ENCODE data around the gene RBM4. TPM values are rescaled to one million over a fixed set of nuclear protein-coding genes. Genes with fewer than 3 reads are reported as not detected.

Gene RBM4
- total RNA-seq, 1 donor from 2014 or later, result 206 TPM

DNA sequence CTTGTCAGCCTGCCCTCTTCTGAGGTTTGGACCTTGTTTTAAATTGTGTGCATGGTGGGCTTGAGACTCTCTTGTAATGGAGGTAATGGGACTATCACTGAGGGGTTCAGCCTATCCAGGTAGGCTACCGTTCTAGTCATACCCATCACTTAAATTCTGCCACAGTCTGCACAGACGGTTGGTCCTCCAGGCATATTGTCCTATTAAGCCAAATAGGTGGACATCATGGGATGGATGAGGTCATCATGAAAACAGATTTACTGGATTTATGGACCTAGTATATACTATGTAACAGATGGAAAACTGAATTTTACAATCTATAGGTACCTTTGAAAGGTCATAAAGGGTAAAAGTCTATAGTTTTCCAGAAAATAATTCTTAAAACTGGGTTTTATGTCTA is 9.1 kb upstream of the RBM4 start:
- no peak for DNase-seq (ENCODE audit: low spot score)
- Mint-ChIP-seq H3K4me3 (no peak overlapping the region), H3K36me3 (peaks cover 41% of the 10 kb centered on the region), H3K27me3 (ENCODE audit: insufficient read depth, low read depth) (peaks cover 4% of the 10 kb centered on the region), H3K27ac (no peak overlapping the region), H3K4me1 (no peaks in the 10 kb centered on the region), H3K9me3 (no peaks in the 10 kb centered on the region)
- no peaks in the 10 kb centered on the region for H3K4me1 ChIP-seq
- peaks cover 100% of the 10 kb centered on the region for H3K79me2 ChIP-seq (ENCODE audit: low read depth)
- no peaks in the 10 kb centered on the region for H3K27me3 ChIP-seq
- peaks cover 62% of the 10 kb centered on the region for H4K20me1 ChIP-seq (ENCODE audit: low read depth)
- H3K27ac ChIP-seq, result no peak overlapping the region
- no peaks in the 10 kb centered on the region for H3K9me3 ChIP-seq (ENCODE audit: low read depth)
- H3K4me2 ChIP-seq, result no peak overlapping the region
- TF ChIP-seq EZH2 (IDR thresholded peaks at IDR 0.05), result no peak
- TF ChIP-seq CTCF (IDR thresholded peaks at IDR 0.05), result no peak
- no peak for TF ChIP-seq EZH2phosphoT487 (IDR thresholded peaks at IDR 0.05)
- peaks cover 24% of the 10 kb centered on the region for H3K36me3 ChIP-seq
- H3F3A ChIP-seq (ENCODE audit: low read depth), result peaks cover 44% of the 10 kb centered on the region
- no peak overlapping the region for H3K9ac ChIP-seq
- no peak overlapping the region for H2AFZ ChIP-seq (replicated peaks)
- H3K4me3 ChIP-seq, result no peak overlapping the region

GRCh38 chr11:66631883-66632282 is 6.6 kb upstream of the RBM4 start:
- Histone ChIP-seq H3K79me2 (ENCODE audit: low read depth) (peaks cover 100% of the 10 kb centered on the region), H3K27ac (no peak overlapping the region), H3F3A (ENCODE audit: low read depth) (peaks cover 65% of the 10 kb centered on the region), H4K20me1 (ENCODE audit: low read depth) (peaks cover 36% of the 10 kb centered on the region), H3K27me3 (no peaks in the 10 kb centered on the region), H3K4me2 (no peak overlapping the region), H3K9me3 (ENCODE audit: low read depth) (no peaks in the 10 kb centered on the region), H3K9ac (no peak overlapping the region), H3K4me1 (no peaks in the 10 kb centered on the region), H3K4me3 (no peak overlapping the region), H2AFZ (replicated peaks) (no peak overlapping the region), H3K36me3 (peaks cover 19% of the 10 kb centered on the region)
- no peaks in the 10 kb centered on the region for H3K9me3 Mint-ChIP-seq
- H3K27ac Mint-ChIP-seq, result no peak overlapping the region
- H3K4me3 Mint-ChIP-seq, result no peak overlapping the region
- peaks cover 8% of the 10 kb centered on the region for H3K4me1 Mint-ChIP-seq
- peaks cover 40% of the 10 kb centered on the region for H3K36me3 Mint-ChIP-seq
- peaks cover 5% of the 10 kb centered on the region for H3K27me3 Mint-ChIP-seq (ENCODE audit: insufficient read depth, low read depth)
- DNase-seq (ENCODE audit: low spot score), result no peak
- TF ChIP-seq EZH2phosphoT487 (IDR thresholded peaks at IDR 0.05) (no peak), CTCF (IDR thresholded peaks at IDR 0.05) (no peak), EZH2 (IDR thresholded peaks at IDR 0.05) (no peak)

GRCh38 chr11:66632952-66633351 is 5.6 kb upstream of the RBM4 start:
- Histone ChIP-seq H2AFZ (replicated peaks) (no peak overlapping the region), H3K79me2 (ENCODE audit: low read depth) (peaks cover 100% of the 10 kb centered on the region), H3K27me3 (no peaks in the 10 kb centered on the region), H3K36me3 (peaks cover 15% of the 10 kb centered on the region), H3F3A (ENCODE audit: low read depth) (peaks cover 69% of the 10 kb centered on the region), H4K20me1 (ENCODE audit: low read depth) (peaks cover 26% of the 10 kb centered on the region), H3K9ac (no peak overlapping the region), H3K9me3 (ENCODE audit: low read depth) (no peaks in the 10 kb centered on the region), H3K27ac (no peak overlapping the region), H3K4me3 (no peak overlapping the region), H3K4me2 (no peak overlapping the region), H3K4me1 (peaks cover 8% of the 10 kb centered on the region)
- H3K36me3 Mint-ChIP-seq, result peaks cover 39% of the 10 kb centered on the region
- H3K27me3 Mint-ChIP-seq (ENCODE audit: insufficient read depth, low read depth), result peaks cover 5% of the 10 kb centered on the region
- TF ChIP-seq EZH2phosphoT487 (IDR thresholded peaks at IDR 0.05), result no peak
- no peak for TF ChIP-seq CTCF (IDR thresholded peaks at IDR 0.05)
- no peak for TF ChIP-seq EZH2 (IDR thresholded peaks at IDR 0.05)
- H3K4me3 Mint-ChIP-seq, result no peak overlapping the region
- H3K9me3 Mint-ChIP-seq, result no peaks in the 10 kb centered on the region
- DNase-seq (ENCODE audit: low spot score), result no peak
- peaks cover 19% of the 10 kb centered on the region for H3K4me1 Mint-ChIP-seq
- no peak overlapping the region for H3K27ac Mint-ChIP-seq

All from neural progenitor cell (in vitro differentiated cells).